ENCODE results near the gene BBS9.

BBS9 gene

DNA sequence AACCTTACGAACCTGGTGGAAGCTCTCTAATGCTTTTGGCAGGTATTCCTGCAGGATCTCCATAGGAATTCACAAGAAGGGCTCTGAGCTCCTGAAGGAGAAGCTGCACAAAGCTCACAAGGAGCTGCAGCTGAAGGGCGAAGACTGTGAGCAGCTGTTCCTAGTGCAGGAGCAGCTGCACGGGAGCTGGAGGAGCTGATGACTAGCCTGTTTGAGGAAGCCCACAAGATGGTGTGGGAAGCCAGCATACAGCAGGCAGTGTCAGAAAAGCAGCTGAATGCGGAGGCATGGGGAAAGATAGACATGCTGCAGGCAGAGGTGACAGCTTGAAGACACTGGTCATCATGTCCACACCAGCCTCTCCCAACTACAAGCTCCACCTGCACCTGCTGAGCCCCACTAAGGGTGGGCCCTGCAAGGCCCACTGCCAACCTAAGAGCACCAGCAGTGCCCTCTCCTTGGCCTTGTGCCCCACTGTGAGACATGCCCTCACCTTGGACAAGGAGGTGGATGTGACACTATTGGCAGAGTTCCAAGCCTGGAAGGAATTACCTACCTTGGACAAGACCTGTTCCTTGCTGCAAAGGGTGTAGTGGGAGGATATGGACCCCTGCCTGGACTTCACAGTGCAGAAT lies 250.6 kb downstream of the BBS9 start:
- TF ChIP-seq, protein P1, sequence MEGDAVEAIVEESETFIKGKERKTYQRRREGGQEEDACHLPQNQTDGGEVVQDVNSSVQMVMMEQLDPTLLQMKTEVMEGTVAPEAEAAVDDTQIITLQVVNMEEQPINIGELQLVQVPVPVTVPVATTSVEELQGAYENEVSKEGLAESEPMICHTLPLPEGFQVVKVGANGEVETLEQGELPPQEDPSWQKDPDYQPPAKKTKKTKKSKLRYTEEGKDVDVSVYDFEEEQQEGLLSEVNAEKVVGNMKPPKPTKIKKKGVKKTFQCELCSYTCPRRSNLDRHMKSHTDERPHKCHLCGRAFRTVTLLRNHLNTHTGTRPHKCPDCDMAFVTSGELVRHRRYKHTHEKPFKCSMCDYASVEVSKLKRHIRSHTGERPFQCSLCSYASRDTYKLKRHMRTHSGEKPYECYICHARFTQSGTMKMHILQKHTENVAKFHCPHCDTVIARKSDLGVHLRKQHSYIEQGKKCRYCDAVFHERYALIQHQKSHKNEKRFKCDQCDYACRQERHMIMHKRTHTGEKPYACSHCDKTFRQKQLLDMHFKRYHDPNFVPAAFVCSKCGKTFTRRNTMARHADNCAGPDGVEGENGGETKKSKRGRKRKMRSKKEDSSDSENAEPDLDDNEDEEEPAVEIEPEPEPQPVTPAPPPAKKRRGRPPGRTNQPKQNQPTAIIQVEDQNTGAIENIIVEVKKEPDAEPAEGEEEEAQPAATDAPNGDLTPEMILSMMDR (conservative IDR thresholded peaks at IDR 0.05; ENCODE audit: low read length): no peak
- no peak for TF ChIP-seq EZH2phosphoT487 (IDR thresholded peaks at IDR 0.05; ENCODE audit: borderline replicate concordance)
- Histone ChIP-seq H3K9ac (ENCODE audit: low read depth, low read length, poor library complexity, severe bottlenecking) (no peak overlapping the region), H3K27me3 (ENCODE audit: insufficient read depth, low read length, poor library complexity, severe bottlenecking) (no peaks in the 10 kb centered on the region), H3K36me3 (ENCODE audit: insufficient read depth, low read length) (no peaks in the 10 kb centered on the region), H3K4me3 (ENCODE audit: low read length, poor library complexity, severe bottlenecking) (no peak overlapping the region), H3K9me3 (ENCODE audit: insufficient read depth, low read depth, low read length) (no peaks in the 10 kb centered on the region), H2AFZ (ENCODE audit: low read length) (no peak overlapping the region), H3K4me1 (ENCODE audit: insufficient read depth, low read length, poor library complexity, severe bottlenecking) (no peaks in the 10 kb centered on the region), H3K79me2 (ENCODE audit: insufficient read depth, low read length) (no peaks in the 10 kb centered on the region), H3K9me2 (replicated peaks; ENCODE audit: low read depth, low read length) (no peaks in the 10 kb centered on the region; the same call in 1 of the 2 replicates), H3K4me2 (ENCODE audit: low read depth, low read length, poor library complexity, severe bottlenecking) (no peak overlapping the region), H4K20me1 (ENCODE audit: insufficient read depth, low read length, poor library complexity, severe bottlenecking) (no peaks in the 10 kb centered on the region), H3F3A (ENCODE audit: low read depth) (no peaks in the 10 kb centered on the region)

DNA sequence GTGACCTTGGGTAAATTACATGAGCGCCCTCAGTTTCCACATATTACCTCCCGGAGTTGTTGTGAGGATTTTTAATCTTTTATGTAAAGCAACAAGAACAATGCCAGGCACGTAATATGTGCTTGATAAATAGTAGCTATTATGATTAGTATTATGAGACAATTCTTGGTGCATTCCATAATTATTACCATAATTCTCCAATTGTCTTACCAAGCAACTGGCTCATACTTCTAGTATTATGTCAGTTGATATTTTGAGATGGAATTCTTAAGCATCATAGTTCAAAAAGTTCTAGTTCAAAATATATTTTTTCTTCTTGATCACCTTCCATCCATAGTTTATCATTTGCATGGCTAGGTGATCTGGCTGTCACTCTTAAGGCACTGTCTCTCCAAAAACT lies 259.0 kb downstream of the BBS9 start:
- Histone ChIP-seq H3K36me3 (ENCODE audit: insufficient read depth, low read length) (no peaks in the 10 kb centered on the region), H3K27me3 (ENCODE audit: insufficient read depth, low read length, poor library complexity, severe bottlenecking) (no peaks in the 10 kb centered on the region), H3K4me3 (ENCODE audit: low read length, poor library complexity, severe bottlenecking) (no peak overlapping the region), H3K9me2 (replicated peaks; ENCODE audit: low read depth, low read length) (no peaks in the 10 kb centered on the region), H4K20me1 (ENCODE audit: insufficient read depth, low read length, poor library complexity, severe bottlenecking) (no peaks in the 10 kb centered on the region), H3K79me2 (ENCODE audit: insufficient read depth, low read length) (no peaks in the 10 kb centered on the region), H3K9me3 (ENCODE audit: insufficient read depth, low read depth, low read length) (no peaks in the 10 kb centered on the region), H3K4me2 (ENCODE audit: low read depth, low read length, poor library complexity, severe bottlenecking) (no peak overlapping the region), H3K9ac (ENCODE audit: low read depth, low read length, poor library complexity, severe bottlenecking) (no peak overlapping the region), H3F3A (ENCODE audit: low read depth) (no peaks in the 10 kb centered on the region), H2AFZ (ENCODE audit: low read length) (no peak overlapping the region), H3K4me1 (ENCODE audit: insufficient read depth, low read length, poor library complexity, severe bottlenecking) (no peaks in the 10 kb centered on the region)
- TF ChIP-seq, protein P1 (conservative IDR thresholded peaks at IDR 0.05; ENCODE audit: low read length): no peak
- no peak for TF ChIP-seq EZH2phosphoT487 (IDR thresholded peaks at IDR 0.05; ENCODE audit: borderline replicate concordance)

DNA sequence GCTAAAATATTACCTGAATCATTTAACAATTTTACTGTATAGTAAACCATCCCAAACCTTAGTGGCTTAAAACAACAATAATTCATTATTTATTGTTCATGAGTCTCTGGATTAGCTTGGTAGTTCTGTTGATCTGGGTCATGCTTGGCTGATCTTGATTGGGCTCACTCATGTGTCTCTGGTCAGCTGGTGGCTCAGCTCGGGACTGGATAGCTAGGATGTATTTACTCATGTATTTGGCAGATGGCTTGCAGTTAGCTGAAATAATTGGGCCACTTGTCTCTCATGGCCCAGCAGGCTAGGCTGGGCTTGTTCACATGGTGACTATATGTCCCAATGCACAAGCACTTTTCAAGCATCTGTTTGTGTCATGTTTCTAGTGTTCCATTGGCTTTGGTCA lies 262.8 kb downstream of the BBS9 start:
- H4K20me1 ChIP-seq (ENCODE audit: insufficient read depth, low read length, poor library complexity, severe bottlenecking): no peaks in the 10 kb centered on the region
- H3K79me2 ChIP-seq (ENCODE audit: insufficient read depth, low read length): no peaks in the 10 kb centered on the region
- no peaks in the 10 kb centered on the region for H3K4me1 ChIP-seq (ENCODE audit: insufficient read depth, low read length, poor library complexity, severe bottlenecking)
- no peaks in the 10 kb centered on the region for H3K27me3 ChIP-seq (ENCODE audit: insufficient read depth, low read length, poor library complexity, severe bottlenecking)
- no peaks in the 10 kb centered on the region for H3F3A ChIP-seq (ENCODE audit: low read depth)
- H3K4me3 ChIP-seq (ENCODE audit: low read length, poor library complexity, severe bottlenecking): no peak overlapping the region
- H2AFZ ChIP-seq (ENCODE audit: low read length): no peak overlapping the region
- TF ChIP-seq, protein P1 (conservative IDR thresholded peaks at IDR 0.05; ENCODE audit: low read length): no peak
- no peak for TF ChIP-seq EZH2phosphoT487 (IDR thresholded peaks at IDR 0.05; ENCODE audit: borderline replicate concordance)
- no peaks in the 10 kb centered on the region for H3K9me2 ChIP-seq (replicated peaks; ENCODE audit: low read depth, low read length)
- no peak overlapping the region for H3K4me2 ChIP-seq (ENCODE audit: low read depth, low read length, poor library complexity, severe bottlenecking)
- no peaks in the 10 kb centered on the region for H3K9me3 ChIP-seq (ENCODE audit: insufficient read depth, low read depth, low read length)
- no peak overlapping the region for H3K9ac ChIP-seq (ENCODE audit: low read depth, low read length, poor library complexity, severe bottlenecking)
- H3K36me3 ChIP-seq (ENCODE audit: insufficient read depth, low read length): no peaks in the 10 kb centered on the region

Measured in Loucy (cell line).